PFSK-1 (cell line): Measurements from ENCODE around the gene DENND10.

ENCODE experiments used
- REST ChIP-seq, 2 experiments: IDR thresholded peaks; 2 replicates each; pipeline versions ENCODE4 v1.6.1 to v1.8.0; 2011 to 2012; ENCODE audit warnings: low read depth in 2 of 2, low read length in 2 of 2, control low read depth in 1 of 2, inconsistent platforms in 1 of 2, mild to moderate bottlenecking in 1 of 2, moderate library complexity in 1 of 2; ENCODE audit not compliant: insufficient read depth in 1 of 2
- SIN3A ChIP-seq: IDR thresholded peaks from 2 replicates; pipeline ENCODE4 v1.6.1; 2012; ENCODE audit warnings: mild to moderate bottlenecking, low read length, moderate library complexity, borderline replicate concordance; ENCODE audit not compliant: insufficient read depth

DNA sequence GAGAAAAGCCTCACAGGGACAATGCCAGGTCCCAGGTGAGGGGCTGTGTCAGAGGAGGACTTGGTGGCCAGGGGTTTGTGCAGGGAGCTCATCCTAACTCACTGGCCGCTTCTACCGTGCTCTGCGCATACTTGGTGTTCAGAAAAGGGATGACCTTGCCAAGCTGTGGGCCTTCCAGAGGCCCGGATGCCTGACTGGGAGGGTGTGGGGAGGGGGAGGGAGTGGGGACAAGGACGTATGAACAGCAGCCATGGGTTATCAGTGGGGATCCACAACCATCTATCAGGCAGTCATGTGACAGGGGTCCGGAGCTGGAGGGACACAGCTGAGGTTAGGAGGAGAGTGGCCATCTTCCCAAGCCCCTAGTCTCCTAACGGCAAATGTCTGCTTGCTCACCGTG is 55.4 kb downstream of the DENND10 start:
- TF ChIP-seq REST (IDR thresholded peaks at IDR 0.05; ENCODE audit: insufficient read depth in 1 of 2, low read depth in 2 of 2, low read length in 2 of 2): no peak
- no peak for TF ChIP-seq SIN3A
